Left forelimb (tissue), 1 donor: ENCODE measurements around the gene SLC2A9.

Source experiments
- DNase-seq: peaks from one replicate; pipeline ENCODE4 v3.0.0-alpha.2; 2018; ENCODE audit warnings: low spot score

The SLC2A9 gene

DNA sequence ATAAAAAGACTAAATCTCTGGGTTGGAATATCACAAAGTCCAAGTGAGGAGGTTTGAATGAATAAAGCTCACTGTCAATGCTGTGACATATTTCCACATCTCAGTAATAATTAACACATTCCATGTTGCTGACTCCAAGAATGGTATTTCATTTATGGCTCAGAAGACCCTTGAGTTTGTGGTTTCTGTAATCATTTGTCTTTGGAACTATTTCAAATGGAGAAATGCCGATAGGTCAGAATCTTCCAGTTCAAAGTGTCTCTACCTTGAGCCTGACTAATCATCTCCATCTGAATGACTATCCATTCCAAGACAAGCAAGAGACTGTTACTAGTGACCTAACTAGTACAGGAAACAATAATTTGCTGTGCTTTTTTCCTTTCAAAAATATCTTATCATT lies 24.2 kb upstream of the SLC2A9 start:
- DNase-seq = no peak

DNA sequence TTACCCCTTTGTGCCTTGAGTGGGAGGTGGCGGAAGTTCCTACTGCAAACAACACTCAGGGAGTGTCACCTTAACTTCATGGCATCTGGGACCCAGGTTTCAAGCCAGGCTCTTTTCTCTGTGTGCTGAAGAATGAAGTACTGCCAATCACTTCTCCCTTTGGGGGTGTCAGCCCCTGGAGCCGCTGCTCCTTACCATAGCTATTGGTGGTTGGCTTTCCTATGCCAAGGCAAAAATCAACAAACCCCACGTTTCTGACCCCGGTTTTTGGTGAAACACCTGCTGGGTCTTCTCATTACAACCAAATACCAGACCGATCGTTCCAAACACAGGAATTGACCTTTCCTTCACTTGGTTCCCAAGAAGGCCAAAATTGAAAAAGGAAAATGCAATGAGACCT lies 19.7 kb upstream of the SLC2A9 start:
- peak; percentile 40 for DNase-seq

DNA sequence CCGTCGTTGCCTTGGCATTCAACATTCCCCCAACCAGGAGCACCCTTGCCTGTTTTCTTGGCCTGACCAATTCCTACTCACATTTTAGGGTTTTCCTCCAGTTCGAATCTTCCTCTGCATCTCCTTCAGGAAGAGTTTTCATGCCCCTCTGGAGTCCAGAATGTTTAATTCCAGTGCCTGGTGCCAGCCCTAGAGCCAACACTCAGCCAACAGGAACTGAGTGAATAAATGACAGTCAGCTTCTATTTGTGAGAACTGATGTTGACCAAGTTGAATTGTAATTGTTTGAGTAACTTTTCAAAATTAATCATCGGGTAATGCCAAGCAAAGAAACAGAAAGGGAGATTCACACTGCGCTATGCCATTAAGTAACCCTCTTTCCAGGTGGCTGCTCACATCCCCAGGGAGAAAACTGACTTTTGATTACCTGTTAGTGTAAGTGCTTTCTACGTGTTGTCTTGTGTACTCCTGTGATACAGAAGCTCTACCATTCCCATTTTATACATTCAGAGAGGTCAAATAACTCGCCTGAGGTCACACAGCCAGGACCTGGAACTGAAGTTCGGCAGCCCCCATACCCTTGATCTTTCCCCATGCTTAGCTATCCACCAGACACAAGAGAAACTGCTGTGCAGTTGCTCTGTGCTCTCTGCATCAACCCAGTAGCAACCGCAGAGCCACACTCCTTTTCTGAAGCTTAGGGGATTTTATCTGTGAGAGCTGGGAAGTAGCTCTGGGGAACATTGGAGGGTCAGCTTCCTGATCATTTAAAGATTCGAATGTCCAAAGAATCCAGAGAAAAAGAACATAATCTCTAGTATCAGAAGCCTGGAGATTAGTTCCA lies 19.0 kb upstream of the SLC2A9 start:
- peak; percentile 8 for DNase-seq

DNA sequence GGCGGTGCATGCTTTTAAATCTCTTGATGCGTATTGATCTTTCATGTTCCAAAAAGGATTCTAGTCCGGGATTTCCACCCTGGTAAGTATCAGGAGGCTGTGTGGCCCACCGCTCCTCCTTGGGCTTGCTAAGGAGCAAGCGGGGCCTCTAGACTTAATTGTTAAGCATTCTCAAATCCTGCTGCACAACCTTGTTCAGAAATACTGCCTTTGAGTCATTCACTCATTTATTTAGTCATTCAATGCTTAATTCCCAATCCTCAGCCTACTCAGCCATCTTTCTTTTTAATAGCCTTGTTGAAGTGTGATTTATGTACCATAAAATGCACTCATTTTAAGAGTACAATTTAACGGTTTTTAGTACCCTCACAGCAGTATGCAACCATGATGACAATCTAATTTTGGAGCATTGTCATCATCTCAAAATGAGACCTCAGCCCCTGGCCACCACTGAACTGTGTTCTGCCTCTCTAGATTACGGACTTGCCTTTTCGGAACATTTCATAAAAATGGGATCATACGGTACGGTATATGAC lies 15.6 kb upstream of the SLC2A9 start:
- DNase-seq = no peak

DNA sequence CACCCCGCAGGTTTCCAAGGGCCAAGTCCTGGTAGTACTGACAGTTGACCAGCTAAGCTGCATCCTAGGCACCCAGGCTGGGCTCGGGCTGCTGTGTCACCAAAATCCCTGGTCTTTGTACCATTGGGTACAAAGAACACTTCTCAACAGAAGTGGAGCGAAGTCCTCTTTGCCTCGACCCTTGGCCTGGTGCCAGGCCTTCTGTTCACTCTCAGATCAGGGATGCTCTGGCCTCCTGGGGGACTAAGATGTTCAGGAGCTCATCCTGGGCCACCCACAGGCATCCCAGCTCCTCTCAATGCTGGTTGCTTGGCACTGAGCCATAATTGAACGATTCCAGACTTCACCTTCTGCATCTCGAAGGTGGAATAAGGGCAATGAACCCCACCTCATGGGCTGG lies 13.8 kb upstream of the SLC2A9 start:
- DNase-seq = no peak

DNA sequence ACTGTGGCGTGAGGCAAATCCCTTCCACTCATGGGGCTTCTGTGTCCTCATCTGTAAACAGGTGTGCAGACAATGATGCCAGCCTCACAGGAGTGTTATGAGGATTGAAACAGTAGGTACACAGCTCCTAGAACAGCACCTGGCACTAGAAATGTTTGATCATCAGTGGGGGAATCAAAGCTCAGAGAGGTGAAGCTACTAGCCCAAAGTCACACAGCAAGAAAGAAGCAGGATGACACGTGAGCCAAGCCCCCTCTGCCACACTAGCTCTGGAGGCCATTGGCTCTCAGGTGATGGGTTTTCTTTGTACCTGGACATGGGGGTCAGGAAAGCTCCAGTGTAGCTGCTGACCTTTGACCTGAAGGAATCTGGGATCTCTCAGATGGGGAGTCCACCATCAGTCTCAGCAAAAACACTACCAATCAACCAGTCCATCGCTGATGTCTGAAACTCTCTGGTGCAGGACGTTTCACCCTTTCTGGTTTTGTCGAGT lies 13.4 kb upstream of the SLC2A9 start:
- no peak for DNase-seq

DNA sequence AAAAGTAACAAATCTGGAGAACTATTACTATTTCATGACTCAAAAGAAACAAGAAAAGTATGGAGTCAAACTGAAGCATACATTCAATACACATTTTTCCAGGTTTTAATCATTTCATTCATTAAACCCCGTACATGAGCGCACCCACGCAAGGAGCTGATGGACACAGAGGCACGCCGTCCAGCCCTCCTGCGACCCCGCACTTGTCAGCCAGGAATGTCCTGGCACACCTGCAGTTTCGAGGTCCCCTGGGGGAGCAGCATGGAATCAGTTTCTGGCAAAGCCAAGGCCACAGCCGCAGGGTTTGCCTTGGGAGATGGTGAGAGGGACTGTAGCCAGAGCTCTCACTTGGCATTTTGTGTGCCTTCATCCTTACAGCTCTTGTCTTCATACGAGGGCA lies 12.8 kb upstream of the SLC2A9 start:
- DNase-seq = no peak

DNA sequence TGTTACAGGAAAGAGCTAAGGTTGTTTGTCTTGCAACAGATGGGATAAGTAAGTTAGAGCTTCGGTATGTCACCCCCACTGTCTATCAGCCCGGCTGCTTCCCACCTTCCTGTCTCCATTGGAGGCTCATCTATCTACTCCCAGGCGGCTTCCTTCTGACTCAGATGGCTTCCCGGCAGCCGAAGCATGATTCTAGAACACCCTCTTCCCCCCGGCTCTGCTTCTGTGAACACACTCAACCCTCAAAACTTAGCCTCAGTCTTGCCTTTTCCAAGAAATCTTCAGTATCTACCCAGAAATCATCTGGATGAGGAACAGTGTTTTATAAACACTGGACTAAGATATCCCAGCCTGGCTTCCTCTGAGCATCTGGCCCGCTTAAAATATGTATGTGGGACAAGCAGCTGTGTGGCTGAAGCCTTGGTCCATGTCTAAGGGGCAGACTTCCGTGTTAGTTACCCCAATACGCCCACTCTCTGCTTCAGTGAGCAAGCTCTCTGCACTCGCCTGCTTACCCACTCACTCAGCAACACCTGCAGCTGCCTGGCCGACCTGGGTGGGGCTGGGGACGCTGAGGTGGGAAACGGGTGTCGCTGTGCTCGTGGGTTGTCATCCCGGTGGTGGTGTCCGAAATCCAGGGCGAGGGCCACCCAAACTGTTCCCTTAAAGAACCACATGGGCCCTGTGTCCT lies 12.0 kb upstream of the SLC2A9 start:
- DNase-seq = no peak

DNA sequence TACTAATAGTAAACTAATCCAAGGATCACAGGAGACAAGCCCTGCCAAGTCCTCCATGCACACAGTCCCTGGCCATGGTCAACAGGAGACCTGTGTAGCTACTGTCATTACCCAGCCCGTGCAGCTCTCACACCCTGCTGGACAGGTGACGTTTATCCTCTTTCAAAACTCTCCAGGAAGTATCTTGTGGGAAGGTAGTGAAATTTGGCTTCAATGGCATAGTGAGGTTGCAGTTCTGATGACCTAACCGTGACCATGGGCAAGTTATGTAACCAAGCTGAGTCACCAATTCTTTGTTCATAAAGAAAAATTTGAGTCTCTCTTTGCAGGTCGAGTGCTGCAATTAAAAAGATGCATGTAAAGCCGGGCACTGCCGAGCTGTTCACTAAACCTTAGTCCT lies 11.3 kb upstream of the SLC2A9 start:
- no peak for DNase-seq

DNA sequence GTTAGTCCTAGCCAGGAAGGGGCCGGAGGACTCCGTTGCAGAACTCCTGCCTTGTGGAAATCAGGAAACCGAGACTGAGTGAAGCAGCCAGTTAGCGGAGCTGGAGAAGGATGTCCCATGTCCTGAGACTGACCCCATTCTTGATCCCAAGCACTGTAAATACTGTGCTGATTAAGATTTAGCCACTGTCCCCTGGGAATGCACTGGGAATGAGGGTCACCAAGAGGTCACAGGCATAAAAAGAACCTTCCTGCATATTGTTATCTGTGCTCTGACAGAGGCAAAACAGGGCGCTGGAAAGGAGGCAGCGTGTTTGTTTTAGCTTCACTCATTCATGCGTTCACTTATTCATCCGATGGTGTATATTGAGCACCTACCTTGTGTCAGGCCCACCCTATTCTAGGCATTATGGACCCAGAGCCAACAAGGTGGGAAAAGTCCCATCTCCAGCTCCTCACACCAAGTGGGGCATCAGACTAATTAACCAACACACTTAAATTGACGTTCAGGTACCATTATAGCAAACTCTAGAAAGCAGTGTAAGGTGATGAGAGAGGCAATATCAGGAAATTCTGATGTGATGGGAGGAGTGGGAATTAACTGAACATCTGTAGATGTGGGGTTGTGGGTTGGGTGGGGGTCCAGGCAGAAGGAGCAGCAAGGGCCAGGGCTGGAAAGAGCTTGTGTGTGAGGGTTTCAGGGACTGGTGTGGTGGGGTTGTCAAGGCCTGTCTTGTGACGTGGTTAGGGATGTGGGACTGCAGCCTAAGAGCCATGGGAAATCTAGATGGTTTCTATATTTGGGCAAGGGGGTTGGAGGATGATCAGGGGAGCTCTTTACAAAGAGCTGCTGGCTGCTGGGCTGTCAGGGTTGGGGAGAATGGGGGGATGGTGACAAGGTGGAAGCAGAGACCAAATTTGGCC lies 10.6 kb upstream of the SLC2A9 start:
- no peak for DNase-seq

DNA sequence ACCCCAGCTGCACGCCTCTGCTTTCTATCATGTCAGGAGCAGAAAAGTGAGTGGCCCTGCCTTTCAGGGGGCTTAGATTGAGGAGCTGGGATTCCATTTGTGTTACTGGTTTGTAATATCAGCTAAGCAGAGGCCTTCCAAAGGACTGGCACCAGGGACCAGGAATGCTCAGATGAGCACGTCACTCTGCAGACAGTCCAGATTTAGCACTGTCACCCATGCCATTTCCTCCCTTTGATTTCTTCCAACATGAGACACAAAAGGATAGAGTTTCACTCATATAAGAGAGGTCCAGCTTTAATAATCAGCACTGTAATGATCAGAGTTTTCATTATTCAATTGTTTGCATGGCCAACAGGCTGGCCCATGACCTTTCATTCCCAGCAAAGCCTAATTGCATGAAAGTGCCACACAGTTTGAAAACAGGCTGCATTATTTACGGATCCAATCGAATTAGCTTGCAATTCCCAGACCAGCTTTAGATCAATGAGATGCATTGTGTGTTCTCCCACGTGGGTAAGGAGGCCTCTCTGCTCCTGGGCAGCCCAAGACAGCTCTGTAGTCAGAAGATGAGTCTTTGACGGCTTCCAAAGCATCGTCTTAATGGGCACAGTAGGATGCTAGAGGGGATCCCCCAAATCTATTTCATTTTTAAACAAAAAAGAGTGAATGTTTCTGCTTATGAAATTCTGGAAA lies 9.8 kb upstream of the SLC2A9 start:
- no peak for DNase-seq

DNA sequence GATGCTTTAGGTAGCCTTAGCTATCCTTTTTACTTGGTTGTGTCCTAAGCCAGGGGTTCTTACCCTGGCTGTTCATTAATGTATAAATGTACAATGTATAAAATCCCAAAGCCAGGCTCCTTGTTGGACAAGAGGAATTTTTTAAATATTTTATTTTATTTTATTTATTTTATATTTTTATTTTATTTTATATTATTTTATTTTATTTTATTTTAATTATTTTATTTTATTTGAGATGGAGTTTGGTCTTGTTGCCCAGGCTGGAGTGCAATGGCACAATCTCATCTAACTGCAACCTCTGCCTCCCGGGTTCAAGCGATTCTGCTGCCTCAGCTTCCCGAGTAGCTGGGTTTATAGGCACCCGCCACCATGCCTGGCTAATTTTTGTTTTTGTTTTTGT lies 8.1 kb upstream of the SLC2A9 start:
- no peak for DNase-seq

DNA sequence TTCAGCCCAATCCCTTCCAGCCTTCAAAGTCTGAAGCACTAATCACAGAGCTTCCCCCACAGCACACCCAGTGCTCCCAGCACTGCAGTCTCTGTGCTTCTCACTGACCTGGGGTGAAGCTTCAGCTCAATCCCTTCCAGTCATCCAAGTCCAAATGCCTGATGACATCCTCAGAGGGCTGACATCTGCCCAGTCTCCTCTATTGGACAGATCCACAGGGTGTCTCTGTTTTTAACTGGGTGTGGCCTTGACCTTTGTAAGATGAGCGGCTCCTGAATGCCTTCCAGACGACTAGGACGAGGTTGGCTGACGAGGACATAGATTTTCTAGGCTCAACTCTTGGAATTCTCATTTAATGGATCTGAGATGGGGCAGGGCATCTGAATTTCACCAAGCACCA lies 7.6 kb upstream of the SLC2A9 start:
- no peak for DNase-seq

DNA sequence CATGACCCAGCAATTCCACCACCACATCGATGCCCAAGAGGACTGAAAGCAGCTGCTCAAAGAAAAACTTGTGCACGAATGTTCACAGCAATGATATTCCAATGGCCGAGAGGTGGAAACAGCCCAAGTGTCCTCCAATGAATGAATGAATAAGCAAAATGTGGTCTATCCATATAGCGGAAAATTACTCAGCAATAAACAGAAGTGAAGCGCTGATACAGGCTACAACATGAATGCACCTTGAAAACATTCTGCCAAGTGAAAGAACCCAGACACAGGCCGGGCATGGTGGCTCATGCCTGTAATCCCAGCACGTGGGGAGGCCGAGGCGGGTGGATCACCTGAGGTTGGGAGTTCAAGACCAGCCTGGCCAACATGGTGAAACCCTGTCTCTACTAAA lies 5.2 kb upstream of the SLC2A9 start:
- no peak for DNase-seq

DNA sequence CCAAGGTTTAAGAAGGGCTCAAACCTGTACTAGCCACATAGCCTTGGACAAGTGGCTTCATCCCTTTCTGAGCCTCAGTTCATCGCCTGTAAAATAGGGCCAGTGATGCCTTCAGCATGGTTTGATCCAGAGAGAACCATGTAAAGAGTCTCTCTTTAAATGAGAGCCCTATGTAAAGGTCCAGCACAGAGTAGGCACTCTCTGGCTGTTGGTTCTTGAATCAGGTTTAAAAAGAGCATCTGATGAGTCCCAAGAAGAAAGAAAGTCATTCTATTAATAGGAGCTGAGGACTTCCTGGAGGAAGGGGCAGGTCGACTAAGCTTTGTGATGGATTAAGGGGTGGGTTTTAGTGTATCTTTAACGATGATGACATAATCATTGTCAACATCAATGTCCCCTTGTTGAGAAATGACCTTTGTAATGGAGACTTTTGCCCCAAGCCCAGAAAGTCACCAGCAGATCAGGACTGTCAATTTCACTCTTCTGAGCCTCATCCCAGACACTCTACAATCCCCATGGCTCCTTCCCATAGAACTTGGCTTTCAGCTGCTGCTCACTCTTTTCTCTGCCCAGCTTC lies 4.0 kb upstream of the SLC2A9 start:
- no peak for DNase-seq

DNA sequence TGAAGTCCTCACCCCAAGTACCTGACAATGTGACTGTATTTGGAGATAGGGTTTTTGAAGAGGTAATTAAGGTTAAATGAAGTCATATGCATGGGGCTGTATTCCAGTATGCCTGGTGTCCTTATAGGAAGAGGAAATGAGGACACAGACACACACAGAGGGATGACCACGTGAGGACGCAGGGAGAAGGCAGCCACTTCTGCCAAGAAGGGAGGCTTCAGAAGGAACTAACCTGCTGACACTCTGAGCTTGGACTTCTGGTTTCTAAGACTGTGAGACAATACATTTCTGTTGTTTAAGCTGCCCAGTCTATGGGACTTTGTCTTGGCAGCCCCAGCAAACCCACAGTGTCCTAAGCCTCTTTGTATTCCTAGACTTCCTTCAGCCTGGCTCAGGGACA lies 3.0 kb upstream of the SLC2A9 start:
- DNase-seq = no peak

DNA sequence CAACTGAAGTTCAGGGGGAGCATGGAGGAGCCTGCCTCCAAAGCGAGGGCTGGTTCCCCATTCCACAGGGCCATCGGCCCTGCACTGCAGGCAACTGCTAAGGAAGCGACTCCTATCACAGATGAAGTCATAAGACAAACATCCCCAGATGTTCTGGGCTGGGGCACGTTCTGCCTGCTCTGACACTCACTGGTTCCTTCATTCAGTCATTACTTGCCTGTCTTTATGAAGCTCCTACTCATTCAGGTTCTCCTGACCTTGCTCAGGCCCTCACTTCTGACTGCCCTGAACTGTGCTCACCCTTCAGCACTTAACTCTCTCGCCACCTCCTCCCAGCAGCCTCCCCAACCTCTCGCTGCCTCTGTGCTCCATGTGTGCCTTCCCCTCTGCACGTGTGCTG lies 2.5 kb upstream of the SLC2A9 start:
- DNase-seq = no peak

DNA sequence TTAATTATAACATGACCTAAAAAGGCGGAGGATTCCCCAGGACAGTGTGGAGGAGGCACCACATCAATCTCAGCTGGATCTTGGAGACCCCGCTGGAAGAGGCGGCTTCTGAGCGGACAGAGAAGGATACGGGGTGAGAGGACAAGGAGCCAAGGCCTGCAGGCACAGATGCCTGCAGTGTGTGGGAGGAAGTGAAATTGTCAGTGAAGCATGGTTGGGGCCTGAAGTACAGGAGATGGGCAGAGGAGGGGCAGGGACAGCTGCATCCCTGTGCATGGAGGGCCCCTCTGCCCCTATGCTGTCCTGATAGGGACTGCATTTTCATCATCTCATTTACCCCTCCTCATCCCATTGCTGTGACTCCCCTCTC lies 1.7 kb upstream of the SLC2A9 start:
- DNase-seq = no peak

DNA sequence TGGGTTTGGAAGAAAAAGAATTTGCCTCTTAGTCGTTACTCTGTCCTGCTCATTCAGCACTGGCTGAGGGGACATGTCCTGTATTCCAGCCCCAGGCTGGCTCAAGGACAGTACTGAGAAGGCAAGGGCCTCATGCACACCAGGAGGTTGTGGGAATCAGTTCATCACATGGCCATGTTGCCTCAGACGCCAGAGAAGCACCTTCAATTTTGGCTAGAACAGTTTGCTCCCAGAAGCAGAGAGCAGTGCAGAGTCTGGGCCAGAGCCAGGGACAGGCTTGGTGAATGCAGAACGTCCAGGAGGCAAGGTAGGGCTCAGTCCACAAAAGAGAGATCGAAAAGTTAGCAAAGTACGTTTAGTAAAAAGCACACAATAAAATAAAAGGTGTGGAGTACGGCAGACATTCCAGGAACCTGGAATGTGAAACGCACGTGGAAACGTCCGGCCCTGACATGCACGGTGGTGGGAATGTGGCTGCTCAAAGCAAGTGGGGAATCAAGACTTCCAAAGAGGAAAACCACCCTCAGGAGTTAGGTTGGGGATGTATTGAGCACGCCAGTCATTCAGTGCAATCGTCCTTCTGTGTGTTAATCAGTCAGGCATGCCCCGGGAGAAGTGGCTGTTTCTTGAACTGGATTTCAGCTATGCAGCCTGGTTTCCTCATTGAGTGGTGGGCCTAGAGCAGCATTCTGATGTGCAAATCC lies 1.2 kb upstream of the SLC2A9 start:
- no peak for DNase-seq

DNA sequence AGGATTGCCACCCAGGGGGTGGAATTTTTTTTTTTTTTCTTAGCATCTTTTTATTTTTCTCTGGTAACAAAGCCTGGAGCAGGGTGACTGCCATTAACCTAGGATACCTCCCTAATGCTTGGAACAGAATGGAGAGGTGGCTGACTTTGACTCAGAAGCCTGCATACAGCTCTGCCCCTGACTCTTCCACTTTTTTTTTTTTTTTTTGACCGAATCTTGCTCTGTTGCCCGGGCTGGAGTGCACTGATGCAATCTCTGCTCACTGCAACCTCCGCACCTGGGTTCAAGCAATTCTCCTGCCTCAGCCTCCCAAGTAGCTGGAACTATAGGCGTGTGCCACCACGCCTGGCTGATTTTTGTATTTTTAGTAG lies 341 bp upstream of the SLC2A9 start:
- DNase-seq = no peak

DNA sequence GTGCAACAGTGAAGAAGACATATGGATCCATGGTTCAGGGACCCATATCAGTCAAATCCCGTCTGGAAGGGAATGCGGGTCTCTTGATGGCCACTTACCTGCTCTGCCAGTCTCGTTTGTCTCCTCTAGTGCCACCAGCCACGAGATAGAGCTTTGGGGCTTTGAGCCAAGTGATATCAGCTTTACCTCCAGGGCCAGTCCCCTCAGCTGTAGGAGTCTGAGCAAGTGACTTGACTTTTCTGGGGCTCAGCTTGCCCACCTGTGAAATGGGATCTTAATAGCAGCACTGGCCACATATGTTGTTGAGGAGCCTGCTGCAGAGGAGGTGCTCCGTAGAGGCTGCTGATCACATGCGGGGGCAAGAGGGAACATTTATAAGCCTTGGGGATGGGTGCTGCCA lies 1.2 kb downstream of the SLC2A9 start:
- DNase-seq = no peak
